RWPE1 (cell line): ENCODE measurements around the gene LNPEP.

ENCODE experiments used
- CTCF ChIA-PET: fragments of 350-600 bp; sonication (Branson Sonifier 250); formaldehyde crosslinking; extraction: SDS; loops from one replicate; lab custom pipeline; 2021; lab: Yijun Ruan, JAX
- POLR2A ChIA-PET: fragments of 400-600 bp; formaldehyde crosslinking; extraction: SDS; loops from one replicate; lab custom pipeline; 2020; ENCODE audit warnings: antibody characterized with exemption; ENCODE audit not compliant: low non-redundant PET; lab: Yijun Ruan, JAX
- DNase-seq: peaks from one replicate; pipeline ENCODE4 v3.0.0; 2012; ENCODE audit warnings: low spot score
- H3K27ac ChIP-seq: fragments of 450-650 bp; 2 replicates; pipeline ENCODE4 v1.5.1; 2017
- CTCF ChIP-seq: fragments of 450-650 bp; conservative IDR thresholded peaks from 2 replicates; pipeline ENCODE4 v1.5.1; 2017; ENCODE audit warnings: low read depth, mild to moderate bottlenecking

LNPEP gene

GRCh38 chr5:97009212-97009898, 73.5 kb downstream of the LNPEP start:
- TF ChIP-seq CTCF: no peak
- POLR2A ChIA-PET: no interaction called here
- no peak for DNase-seq
- CTCF ChIA-PET: interaction anchor here (0.5 to 1.2 kb wide), 3 partner anchors 12 to 117 kb away, joined by 3 to 5 read pairs (median 5); no protein-coding TSS in a partner anchor
- H3K27ac ChIP-seq: no peak overlapping the region

- POLR2A ChIA-PET: no interaction called here
- CTCF ChIA-PET: interaction anchor here (0.5 to 0.7 kb wide), 2 partner anchors 60 to 116 kb away, joined by 3 to 5 read pairs; no protein-coding TSS in a partner anchor
- no peak for TF ChIP-seq CTCF
- DNase-seq: no peak
- no peak overlapping the region for H3K27ac ChIP-seq
These were observed 74.0 kb downstream of the LNPEP start for GRCh38 chr5:97009921-97010320.

GRCh38 chr5:97010606-97011005, 74.7 kb downstream of the LNPEP start:
- CTCF ChIA-PET: interaction anchor here (0.5 to 1.3 kb wide), 2 partner anchors 9 to 14 kb away, joined by 3 read pairs; no protein-coding TSS in a partner anchor
- H3K27ac ChIP-seq: no peak overlapping the region
- POLR2A ChIA-PET: interaction anchor here (0.5 kb wide), 1 partner anchor 44 kb away, joined by 3 read pairs; no protein-coding TSS in a partner anchor
- no peak for DNase-seq
- TF ChIP-seq CTCF: no peak

GRCh38 chr5:97011567-97011966, 75.7 kb downstream of the LNPEP start:
- H3K27ac ChIP-seq: no peak overlapping the region
- TF ChIP-seq CTCF: no peak
- POLR2A ChIA-PET: no interaction called here
- CTCF ChIA-PET: interaction anchor here (0.5 to 1.3 kb wide), 3 partner anchors 15 to 143 kb away, joined by 3 read pairs; no protein-coding TSS in a partner anchor
- DNase-seq: no peak

- TF ChIP-seq CTCF: no peak
- ChIA-PET POLR2A (no interaction called here), CTCF (interaction anchor here (0.5 to 0.8 kb wide), 3 partner anchors 9 to 93 kb away, joined by 3 to 6 read pairs (median 4); no protein-coding TSS in a partner anchor)
- H3K27ac ChIP-seq: no peak overlapping the region
- DNase-seq: no peak
These were observed 83.7 kb downstream of the LNPEP start for GRCh38 chr5:97019435-97020117.

- no peak for TF ChIP-seq CTCF
- CTCF ChIA-PET: no interaction called here
- no peak overlapping the region for H3K27ac ChIP-seq
- no peak for DNase-seq
- POLR2A ChIA-PET: no interaction called here
These were observed 85.5 kb downstream of the LNPEP start for GRCh38 chr5:97021416-97021815.
